H1 (cell line): ENCODE results near the gene SLC27A1. TPM values are rescaled to one million over a fixed set of nuclear protein-coding genes. Genes with fewer than 3 reads are reported as not detected.

ENCODE experiments used
- CTCF ChIA-PET: fragments of 300-600 bp; sonication (Branson Sonifier 250); formaldehyde crosslinking; loops from one replicate; lab custom pipeline; 2021; ENCODE audit not compliant: partially characterized antibody; lab: Charles Lee
- POLR2A ChIA-PET: fragments of 300-600 bp; sonication (Branson Sonifier 250); formaldehyde crosslinking; loops from one replicate; lab custom pipeline; 2021; ENCODE audit warnings: inconsistent platforms; ENCODE audit not compliant: partially characterized antibody; lab: Charles Lee
- DNase-seq, 2 experiments: peaks; one replicate each; pipeline versions ENCODE4 v3.0.0 to v3.0.0-alpha.2; 2010 to 2022; ENCODE audit warnings: low spot score in 2 of 2, low read depth in 1 of 2, mixed read lengths in 1 of 2
- FAIRE-seq: peaks from 2 replicates; lab custom pipeline; 2011; peaks lifted over from hg19 to GRCh38; lab: Jason Lieb, UNC
- H2AFZ ChIP-seq: 2 replicates; pipeline ENCODE4 v1.8.1; 2012; ENCODE audit warnings: low read length, inconsistent platforms
- H2AK5ac ChIP-seq: 2 replicates; pipeline ENCODE4 v1.6.1; 2013; ENCODE audit warnings: low read depth, low read length
- H2BK120ac ChIP-seq: replicated peaks from 2 replicates; pipeline ENCODE3; 2013; ENCODE audit warnings: low read depth, low read length, inconsistent platforms
- H2BK12ac ChIP-seq: 2 replicates; pipeline ENCODE4 v1.6.1; 2013; ENCODE audit warnings: low read depth, low read length
- H2BK15ac ChIP-seq: 2 replicates; pipeline ENCODE4 v1.6.1; 2013; ENCODE audit warnings: low read length
- H2BK20ac ChIP-seq: 2 replicates; pipeline ENCODE4 v1.6.1; 2013; ENCODE audit warnings: low read length
- H2BK5ac ChIP-seq: 2 replicates; pipeline ENCODE4 v1.6.1; 2013; ENCODE audit warnings: low read depth, low read length
- H3K14ac ChIP-seq: 2 replicates; pipeline ENCODE4 v1.6.1; 2013; ENCODE audit warnings: inconsistent platforms; ENCODE audit not compliant: insufficient read length
- H3K18ac ChIP-seq: 2 replicates; pipeline ENCODE4 v1.6.1; 2013; ENCODE audit warnings: low read length; ENCODE audit errors: extremely low read depth
- H3K23ac ChIP-seq: 2 replicates; pipeline ENCODE4 v1.6.1; 2013; ENCODE audit warnings: inconsistent platforms; ENCODE audit not compliant: insufficient read length
- H3K23me2 ChIP-seq: 2 replicates; pipeline ENCODE4 v1.6.1; 2013; ENCODE audit warnings: low read depth, low read length
- H3K27ac ChIP-seq: 2 replicates; pipeline ENCODE4 v1.6.1; 2011; ENCODE audit warnings: low read depth, low read length, inconsistent platforms
- H3K27me3 ChIP-seq, 4 experiments: replicated peaks in 1 of 4; 1 replicate in 1 of 4; 2 replicates in 3 of 4; pipeline versions ENCODE4 v1.6.1 to v1.8.1; 2011 to 2013; ENCODE audit warnings: low read length in 3 of 4, mild to moderate bottlenecking in 3 of 4, inconsistent platforms in 2 of 4, mixed read lengths in 2 of 4, moderate library complexity in 1 of 4; ENCODE audit not compliant: control insufficient read depth in 3 of 4, insufficient read depth in 3 of 4; ENCODE audit errors: extremely low read depth in 1 of 4
- H3K36me3 ChIP-seq, 4 experiments: 2 replicates each; pipeline versions ENCODE4 v1.6.1 to v1.8.1; 2011 to 2013; ENCODE audit warnings: mild to moderate bottlenecking in 4 of 4, low read length in 3 of 4, moderate library complexity in 2 of 4, control low read depth in 1 of 4, inconsistent platforms in 1 of 4; ENCODE audit not compliant: insufficient read depth in 4 of 4, control insufficient read depth in 2 of 4
- H3K4ac ChIP-seq: replicated peaks from 2 replicates; pipeline ENCODE3; 2013; ENCODE audit warnings: low read length, low read depth, mixed read lengths, inconsistent platforms; ENCODE audit not compliant: insufficient read length
- H3K4me1 ChIP-seq, 4 experiments: replicated peaks in 1 of 4; 1 replicate in 1 of 4; 2 replicates in 3 of 4; pipeline versions ENCODE4 v1.6.1 to v1.8.1; 2011 to 2013; ENCODE audit warnings: low read length in 3 of 4, inconsistent platforms in 2 of 4, mixed read lengths in 1 of 4; ENCODE audit not compliant: insufficient read depth in 4 of 4, control insufficient read depth in 3 of 4
- H3K4me2 ChIP-seq, 2 experiments: 2 replicates each; pipeline versions ENCODE4 v1.6.1 to v1.8.1; 2011 to 2013; ENCODE audit warnings: low read depth in 2 of 2, low read length in 2 of 2, control low read depth in 1 of 2, inconsistent platforms in 1 of 2, mild to moderate bottlenecking in 1 of 2; ENCODE audit not compliant: insufficient read depth in 1 of 2
- H3K4me3 ChIP-seq, 4 experiments: fragments of 200-600, 300-600 bp in 1 of 4; sonication (generic), shearing (Covaris generic), sonication (Bioruptor Twin) in 1 of 4; 2 replicates each; pipeline versions ENCODE4 v1.5.1 to v1.8.1; 2011 to 2016; ENCODE audit warnings: low read length in 4 of 4, low read depth in 3 of 4, control low read depth in 2 of 4, inconsistent platforms in 2 of 4, mild to moderate bottlenecking in 2 of 4, mixed read lengths in 1 of 4, moderate library complexity in 1 of 4; ENCODE audit not compliant: insufficient read depth in 2 of 4; ENCODE audit errors: extremely low read depth in 1 of 4
- H3K56ac ChIP-seq: replicated peaks from 2 replicates; pipeline ENCODE3; 2013; ENCODE audit warnings: low read depth, mild to moderate bottlenecking, mixed read lengths, low read length, inconsistent platforms; ENCODE audit not compliant: insufficient read length
- H3K79me1 ChIP-seq: 2 replicates; pipeline ENCODE4 v1.6.1; 2013; ENCODE audit warnings: low read depth, low read length, control low read depth
- H3K79me2 ChIP-seq, 2 experiments: 2 replicates each; pipeline versions ENCODE4 v1.6.1 to v1.8.1; 2012 to 2013; ENCODE audit warnings: low read length in 2 of 2, mild to moderate bottlenecking in 2 of 2, inconsistent platforms in 1 of 2; ENCODE audit not compliant: insufficient read depth in 2 of 2, control insufficient read depth in 1 of 2
- H3K9ac ChIP-seq, 4 experiments: replicated peaks in 1 of 4; 1 replicate in 1 of 4; 2 replicates in 3 of 4; pipeline versions ENCODE4 v1.6.1 to v1.8.1; 2011 to 2013; ENCODE audit warnings: low read depth in 3 of 4, low read length in 3 of 4, control low read depth in 2 of 4, mild to moderate bottlenecking in 2 of 4, moderate library complexity in 2 of 4, inconsistent platforms in 1 of 4; ENCODE audit errors: extremely low read depth in 1 of 4
- H3K9me3 ChIP-seq, 2 experiments: 2 replicates each; pipeline versions ENCODE4 v1.6.1 to v1.8.1; 2012 to 2013; ENCODE audit warnings: mild to moderate bottlenecking in 2 of 2, moderate library complexity in 2 of 2, control low read depth in 1 of 2, inconsistent platforms in 1 of 2, low read depth in 1 of 2, low read length in 1 of 2, mixed read lengths in 1 of 2; ENCODE audit not compliant: insufficient read depth in 2 of 2
- H4K20me1 ChIP-seq, 2 experiments: replicated peaks in 1 of 2; 2 replicates each; pipeline versions ENCODE3 to v1.8.1; 2011 to 2013; ENCODE audit warnings: inconsistent platforms in 2 of 2, low read length in 2 of 2, mild to moderate bottlenecking in 1 of 2; ENCODE audit not compliant: insufficient read depth in 2 of 2, control insufficient read depth in 1 of 2
- H4K5ac ChIP-seq: 2 replicates; pipeline ENCODE4 v1.6.1; 2013; ENCODE audit warnings: low read length, low read depth, mixed read lengths, inconsistent platforms; ENCODE audit not compliant: insufficient read length
- H4K8ac ChIP-seq: 2 replicates; pipeline ENCODE4 v1.8.0; 2013; ENCODE audit warnings: mild to moderate bottlenecking, moderate library complexity, low read length, inconsistent platforms; ENCODE audit not compliant: insufficient read depth; ENCODE audit errors: extremely low read depth
- H4K91ac ChIP-seq: replicated peaks from 2 replicates; pipeline ENCODE3; 2013; ENCODE audit warnings: low read length, mixed read lengths, inconsistent platforms; ENCODE audit not compliant: insufficient read length
- KDM1A ChIP-seq: fragments of 200-600, 300-600 bp; sonication (generic); IDR thresholded peaks from 2 replicates; pipeline ENCODE4 v1.7.1; 2016; ENCODE audit warnings: mild to moderate bottlenecking, low read length, borderline replicate concordance
- SP1 ChIP-seq: IDR thresholded peaks from 2 replicates; pipeline ENCODE4 v1.6.1; 2011; ENCODE audit warnings: low read depth, low read length
- WGBS, 2 experiments: shearing (Covaris generic) in 1 of 2; methylation state at CpG; one replicate each; pipeline versions ENCODE4 v1.1.6 to v1.1.7; 2013 to 2015; ENCODE audit warnings: low lambda C conversion rate in 2 of 2, mixed read lengths in 2 of 2, inconsistent platforms in 1 of 2, low coverage in 1 of 2, missing lambda C conversion rate in 1 of 2; ENCODE audit not compliant: insufficient replicate concordance in 2 of 2, insufficient coverage in 1 of 2, insufficient read length in 1 of 2; ENCODE audit errors: extremely low coverage in 1 of 2, missing lambda C conversion rate in 1 of 2; 5-methylcytosine and 5-hydroxymethylcytosine counted together
- polyA plus RNA-seq, 7 experiments: library from polyadenylated mRNA; depleted of rRNA in 3 of 7; stranded (reverse) in 5 of 7; unstranded in 2 of 7; fragments of >200 nt in 5 of 7; fragments of 200-250 nt in 2 of 7; gene quantifications; 1 replicate in 5 of 7; 2 replicates in 1 of 7; 4 replicates in 1 of 7; pipeline versions ENCODE4 v1.2.1 to v1.2.3, GENCODE V29; 2011 to 2013; ENCODE audit warnings: missing spikeins in 2 of 7, mixed read lengths in 2 of 7
- total RNA-seq: library from RNA; stranded (reverse); fragmentation: NEBNext Ultra II Directional; extraction: Animal tissue kit (Norgen Biotek cat#: 25700); gene quantifications from 2 replicates; pipeline ENCODE4 v1.2.1, GENCODE V29; 2021

The SLC27A1 gene
- total and polyA plus RNA-seq, 2 of the 8 experiments (the other 6 are each of a cell fraction or from before 2014, with no cell fraction given): 7.5 to 9.1 TPM

DNA sequence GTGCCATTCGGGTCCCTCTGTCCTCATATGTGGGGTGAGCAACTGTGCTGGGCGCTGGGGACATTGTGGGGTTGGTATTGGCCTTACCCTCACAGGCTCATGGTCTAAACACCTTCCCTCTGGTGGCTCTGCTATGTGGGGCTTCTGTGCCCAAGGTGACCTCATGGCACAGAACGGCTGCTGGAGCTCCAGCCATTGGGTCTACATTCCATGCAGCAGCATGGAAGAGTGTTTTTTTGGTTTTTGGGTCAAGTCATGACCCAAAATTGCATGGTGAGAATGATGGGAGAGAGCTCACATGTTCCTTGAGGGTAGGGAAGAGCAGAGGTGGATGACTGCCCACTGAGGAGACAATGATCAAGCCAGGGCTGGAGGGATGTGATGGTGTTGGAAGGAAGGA is 58.3 kb downstream of the SLC27A1 start:
- no peaks in the 10 kb centered on the region for H3K23me2 ChIP-seq
- no peak overlapping the region for H4K5ac ChIP-seq
- no peaks in the 10 kb centered on the region for H3K79me1 ChIP-seq

More for the DNA sequence above, 58.3 kb downstream of the SLC27A1 start:
- no peak for TF ChIP-seq SP1
- TF ChIP-seq KDM1A: peak; percentile 44; the same call in 1 of the 2 replicates
- Histone ChIP-seq H2BK120ac (no peak overlapping the region), H3K27ac (no peak overlapping the region), H2AK5ac (no peak overlapping the region), H3K9me3 (no peaks in the 10 kb centered on the region), H3K4me1 (peaks cover 0 to 5% (median 2%) of the 10 kb centered on the region in 4 experiments; a peak in 2 of 7 replicates), H4K8ac (no peak overlapping the region), H3K4ac (no peak overlapping the region), H3K23ac (no peak overlapping the region), H3K56ac (no peak overlapping the region), H3K9ac (no peak overlapping the region), H4K20me1 (no peaks in the 10 kb centered on the region), H3K27me3 (peaks cover 0 to 3% (median 0%) of the 10 kb centered on the region in 4 experiments; a peak in 1 of 7 replicates), H3K18ac (no peak overlapping the region), H4K91ac (no peak overlapping the region), H2BK5ac (no peak overlapping the region), H2AFZ (no peak overlapping the region), H2BK12ac (no peak overlapping the region), H2BK15ac (no peak overlapping the region), H3K4me3 (no peak overlapping the region), H2BK20ac (no peak overlapping the region), H3K4me2 (no peak overlapping the region), H3K14ac (no peak overlapping the region), H3K79me2 (no peaks in the 10 kb centered on the region), H3K36me3 (no peaks in the 10 kb centered on the region)
- 80% methylated on average over 3 of the region's 3 CpGs; no CpG with 5 or more reads in 1 of the 2 experiments for WGBS, 2 experiments
- DNase-seq (no peak), FAIRE-seq (no peak)
- POLR2A ChIA-PET: no interaction called here
- CTCF ChIA-PET: no interaction called here
